Esophagus muscularis mucosa (tissue), 4 donors: Measurements from ENCODE around the gene BCAS4. TPM values are rescaled to one million over a fixed set of nuclear protein-coding genes. Genes with fewer than 3 reads are reported as not detected.
"Not testable (repeated sequence)": the region's sequence is repeated elsewhere in the genome, so short reads cannot be mapped to it uniquely, and the experiment has no call there.

Experiments
- DNase-seq: peaks from one replicate; pipeline ENCODE4 v3.0.0-alpha.2; 2017; ENCODE audit errors: extremely low spot score
- H3K27ac ChIP-seq, 4 donors: fragments of 200-600 bp; sonication (generic); replicated peaks in 1 of 4; 1 replicate in 3 of 4; 2 replicates in 1 of 4; pipeline ENCODE4 v1.5.1; 2016 to 2019; ENCODE audit warnings: mild to moderate bottlenecking in 1 of 4
- H3K27me3 ChIP-seq, 4 donors: fragments of 200-600 bp; sonication (generic); one replicate each; pipeline versions ENCODE4 v1.5.1 to v1.6.0; 2016 to 2019
- H3K36me3 ChIP-seq, 4 donors: fragments of 200-600 bp; sonication (generic); one replicate each; pipeline ENCODE4 v1.5.1; 2016 to 2019
- H3K4me1 ChIP-seq, 4 donors: fragments of 200-600 bp; sonication (generic); one replicate each; pipeline ENCODE4 v1.5.1; 2016 to 2019
- H3K4me3 ChIP-seq, 4 donors: fragments of 200-600 bp; sonication (generic); 1 replicate in 2 of 4; 2 replicates in 2 of 4; pipeline ENCODE4 v1.5.1; 2016 to 2019; ENCODE audit warnings: mild to moderate bottlenecking in 4 of 4, moderate library complexity in 1 of 4
- H3K9me3 ChIP-seq, 4 donors: fragments of 200-600 bp; sonication (generic); 1 replicate in 3 of 4; 2 replicates in 1 of 4; pipeline ENCODE4 v1.5.1; 2016 to 2019
- CTCF ChIP-seq, 3 experiments: fragments of 200-600 bp in 2 of 3; fragments of 450-650 bp in 1 of 3; sonication (generic) in 2 of 3; IDR thresholded peaks; one replicate each; pipeline ENCODE4 v1.5.1; 2017 to 2019; ENCODE audit warnings: antibody characterized with exemption in 3 of 3, mild to moderate bottlenecking in 2 of 3, moderate library complexity in 1 of 3
- EP300 ChIP-seq: sonication (generic); formaldehyde crosslinking; IDR thresholded peaks from one replicate; pipeline ENCODE4 v1.6.1; 2017; ENCODE audit warnings: antibody characterized with exemption
- POLR2A ChIP-seq: fragments of 450-650 bp; IDR thresholded peaks from one replicate; pipeline ENCODE4 v1.6.1; 2017; ENCODE audit warnings: antibody characterized with exemption, moderate library complexity, mild to moderate bottlenecking, low read depth
- POLR2AphosphoS5 ChIP-seq, 2 donors: sonication (generic); formaldehyde crosslinking; IDR thresholded peaks; one replicate each; pipeline ENCODE4 v1.6.1; 2017; ENCODE audit warnings: antibody characterized with exemption in 2 of 2
- WGBS: methylation state at CpG from one replicate; pipeline ENCODE4 v1.1.5; 2018; 5-methylcytosine and 5-hydroxymethylcytosine counted together
- intact Hi-C: fragments of 100-400 bp; cut with DNase I; formaldehyde crosslinking; loops from one replicate; pipeline ENCODE4 v1.15.1; 2023
- total RNA-seq, 4 donors: library from RNA; depleted of rRNA; stranded (reverse); fragments of >200 nt; gene quantifications; one replicate each; pipeline versions ENCODE4 v1.1.0 to v1.2.1, GENCODE V29; 2016

BCAS4 gene
- total RNA-seq, 4 donors from 2014 or later: 3.1 to 5.4 (median 4.5) TPM

GRCh38 chr20:50789968-50790650 is 4.8 kb upstream of the BCAS4 start:
- Histone ChIP-seq H3K4me3 (peak overlapping the region in 1 of 4 donors; percentile 49), H3K27ac (peak overlapping the region; percentile 73 to 84 (median 80)), H3K9me3 (no peaks in the 10 kb centered on the region), H3K4me1 (peaks cover 22 to 36% (median 32%) of the 10 kb centered on the region in 4 donors), H3K27me3 (no peaks in the 10 kb centered on the region), H3K36me3 (no peaks in the 10 kb centered on the region)
- 86% methylated on average over 8 of the region's 11 CpGs for WGBS
- no peak for TF ChIP-seq CTCF (IDR thresholded peaks at IDR 0.05)
- intact Hi-C loops: no loop called here
- no peak for DNase-seq

GRCh38 chr20:50790651-50791277 is 4.1 kb upstream of the BCAS4 start:
- DNase-seq: peak; percentile 94
- H3K4me1 ChIP-seq: peaks cover 29 to 43% (median 38%) of the 10 kb centered on the region in 4 donors
- 13% methylated on average over 11 of the region's 23 CpGs for WGBS
- H3K9me3 ChIP-seq: no peaks in the 10 kb centered on the region
- TF ChIP-seq CTCF (IDR thresholded peaks at IDR 0.05) (peak; percentile 83 to 86 (median 83)), POLR2AphosphoS5 (IDR thresholded peaks at IDR 0.05) (peak; percentile 73 to 89), EP300 (no peak), POLR2A (no peak)
- no peaks in the 10 kb centered on the region for H3K36me3 ChIP-seq
- H3K27ac ChIP-seq: peak overlapping the region; percentile 73 to 84 (median 80)
- H3K27me3 ChIP-seq: no peaks in the 10 kb centered on the region
- peak overlapping the region; percentile 24 to 49 (median 36) for H3K4me3 ChIP-seq
- intact Hi-C loops: no loop called here

DNA sequence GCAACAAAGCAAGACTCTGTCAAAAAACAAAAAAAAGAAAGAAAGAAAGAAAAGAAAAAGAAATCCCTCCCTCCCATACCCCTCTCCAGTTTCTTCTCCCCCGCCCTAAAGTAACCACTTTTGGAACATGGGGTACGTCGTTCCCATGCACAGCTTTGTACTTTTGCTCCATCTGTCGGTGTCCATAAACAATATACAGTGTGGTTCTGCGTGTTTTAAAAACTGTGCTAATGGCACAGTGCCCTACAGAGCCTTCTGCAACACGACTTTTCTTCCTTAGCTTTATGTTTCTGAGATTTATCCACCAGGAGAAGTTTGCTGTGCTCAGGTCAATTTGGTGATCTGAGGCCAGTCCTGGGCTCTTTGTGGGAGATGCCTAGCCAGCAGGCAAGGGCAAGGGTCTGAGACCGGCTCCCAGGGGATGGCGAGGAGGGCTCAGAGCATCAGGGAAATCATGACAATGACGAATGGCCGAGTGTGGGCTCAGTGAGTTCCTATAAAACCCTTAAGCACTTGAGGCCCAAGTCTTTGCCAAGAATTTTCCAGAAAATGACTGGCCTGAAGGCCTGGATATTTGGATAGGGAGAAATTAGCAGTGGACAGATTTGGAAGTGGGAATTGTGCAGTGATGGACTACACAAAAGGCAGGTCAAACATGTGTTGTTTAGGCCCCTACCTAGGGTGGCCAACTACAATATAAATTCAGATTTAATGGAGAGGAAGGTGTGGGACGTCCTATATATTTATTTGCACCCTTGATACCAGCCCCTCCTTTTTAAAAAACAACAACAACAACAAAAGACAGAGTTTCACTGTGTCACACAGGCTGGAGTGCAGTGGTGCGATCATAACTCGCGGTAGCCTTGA is 1.9 kb upstream of the BCAS4 start:
- intact Hi-C loops: no loop called here
- H3K36me3 ChIP-seq: no peaks in the 10 kb centered on the region
- DNase-seq: no peak
- WGBS: 82% methylated on average over 14 of the region's 14 CpGs
- no peak overlapping the region for H3K4me3 ChIP-seq
- no peaks in the 10 kb centered on the region for H3K27me3 ChIP-seq
- peaks cover 29 to 44% (median 41%) of the 10 kb centered on the region in 4 donors for H3K4me1 ChIP-seq
- no peaks in the 10 kb centered on the region for H3K9me3 ChIP-seq
- H3K27ac ChIP-seq: peak overlapping the region in 1 of 4 donors; percentile 1
- TF ChIP-seq POLR2A (no peak), POLR2AphosphoS5 (IDR thresholded peaks at IDR 0.05) (no peak), EP300 (no peak), CTCF (IDR thresholded peaks at IDR 0.05) (no peak)

- H3K4me1 ChIP-seq: peaks cover 29 to 40% (median 38%) of the 10 kb centered on the region in 4 donors
- H3K27ac ChIP-seq, H3K36me3 ChIP-seq, H3K27me3 ChIP-seq, H3K4me3 ChIP-seq, DNase-seq, H3K9me3 ChIP-seq: not testable (repeated sequence)
- TF ChIP-seq CTCF (IDR thresholded peaks at IDR 0.05): peak; percentile 27 to 34 (median 30)
- intact Hi-C loops: loop anchor here (2.0 kb wide), 1 partner anchor 137 kb away; the partner anchor contains the start of gene ADNP
- WGBS: 76% methylated on average over 13 of the region's 13 CpGs
These were observed 1.3 kb upstream of the BCAS4 start for GRCh38 chr20:50793575-50794016.
